Raji (cell line): ENCODE results near the gene RPL37.
A peak's percentile ranks its signal among the peaks of the same experiment; 100 is the strongest.

ENCODE experiments used
- POLR2A ChIP-seq: IDR thresholded peaks from 2 replicates; pipeline ENCODE4 v1.6.1; 2011; ENCODE audit warnings: low read depth, low read length, control low read depth; ENCODE audit not compliant: insufficient read depth

RPL37 gene

DNA sequence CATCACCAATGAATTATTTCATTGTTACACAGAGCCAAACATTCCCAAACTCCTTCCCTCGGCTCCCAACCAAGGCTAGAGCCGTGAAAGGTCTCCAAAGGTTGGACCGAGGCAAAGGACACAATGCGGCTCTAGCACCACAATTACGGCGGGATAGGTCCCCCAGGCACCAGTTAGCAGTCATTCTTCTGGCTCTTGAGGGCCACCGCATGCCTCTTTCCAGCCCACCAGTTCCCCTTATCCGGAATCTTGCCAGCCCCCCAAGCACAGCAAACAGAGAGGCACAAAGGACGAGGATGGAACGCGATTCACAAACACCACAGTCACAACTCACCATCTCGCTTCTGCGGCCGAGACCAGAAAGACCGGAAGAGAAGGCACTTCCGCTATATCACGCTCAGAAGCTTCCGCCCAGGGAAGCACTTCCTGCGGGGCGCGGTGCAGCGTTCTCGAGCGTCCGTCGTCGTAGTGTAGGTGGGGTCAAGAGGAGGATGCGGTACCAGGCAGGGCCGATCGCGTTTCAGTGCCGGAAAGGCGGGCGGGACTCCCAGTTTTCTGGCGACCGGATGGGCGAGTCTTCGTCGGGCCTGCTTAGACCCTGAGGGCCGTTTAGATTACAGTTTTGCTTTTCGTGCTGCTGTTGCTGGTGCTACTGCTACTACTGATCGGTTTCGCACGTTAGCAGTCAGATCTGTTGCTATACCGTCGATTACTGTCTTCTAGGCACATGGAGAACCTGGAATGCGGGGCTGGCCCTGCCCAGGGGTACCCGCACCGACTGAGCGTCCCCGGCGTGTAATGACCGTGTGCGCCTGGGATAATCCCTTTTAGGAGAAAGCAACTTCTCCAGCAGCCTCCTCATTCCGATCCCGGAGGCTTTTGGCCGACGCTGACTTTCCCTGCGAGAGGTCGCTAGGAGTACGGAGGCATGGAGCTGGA, at the start of gene RPL37:
TSS of gene RPL37 (minus strand) at position 374 of the 939 bp plus-strand sequence. CDS start at position 337, 37 bp downstream.
- TF ChIP-seq POLR2A: peak; percentile 99

DNA sequence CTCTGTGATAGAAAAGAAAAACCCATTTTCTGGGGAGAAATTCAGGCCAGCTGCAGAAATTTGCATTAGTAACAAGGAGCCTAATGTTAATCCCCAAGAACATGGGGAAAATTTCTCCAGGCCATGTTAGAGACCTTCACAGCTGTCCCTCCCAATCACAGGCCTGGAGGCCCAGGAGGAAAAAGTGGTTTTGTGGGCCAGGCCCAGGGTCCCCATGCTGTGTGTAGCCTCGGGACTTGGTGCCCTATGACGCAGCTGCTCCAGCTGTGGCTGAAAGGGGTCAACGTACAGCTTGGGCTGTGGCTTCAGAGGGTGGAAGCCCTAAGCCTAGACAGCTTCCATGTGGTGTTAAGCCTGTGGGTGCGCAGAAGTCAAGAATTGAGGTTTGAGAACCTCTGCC, 47.3 kb upstream of the RPL37 start:
- no peak for TF ChIP-seq POLR2A

DNA sequence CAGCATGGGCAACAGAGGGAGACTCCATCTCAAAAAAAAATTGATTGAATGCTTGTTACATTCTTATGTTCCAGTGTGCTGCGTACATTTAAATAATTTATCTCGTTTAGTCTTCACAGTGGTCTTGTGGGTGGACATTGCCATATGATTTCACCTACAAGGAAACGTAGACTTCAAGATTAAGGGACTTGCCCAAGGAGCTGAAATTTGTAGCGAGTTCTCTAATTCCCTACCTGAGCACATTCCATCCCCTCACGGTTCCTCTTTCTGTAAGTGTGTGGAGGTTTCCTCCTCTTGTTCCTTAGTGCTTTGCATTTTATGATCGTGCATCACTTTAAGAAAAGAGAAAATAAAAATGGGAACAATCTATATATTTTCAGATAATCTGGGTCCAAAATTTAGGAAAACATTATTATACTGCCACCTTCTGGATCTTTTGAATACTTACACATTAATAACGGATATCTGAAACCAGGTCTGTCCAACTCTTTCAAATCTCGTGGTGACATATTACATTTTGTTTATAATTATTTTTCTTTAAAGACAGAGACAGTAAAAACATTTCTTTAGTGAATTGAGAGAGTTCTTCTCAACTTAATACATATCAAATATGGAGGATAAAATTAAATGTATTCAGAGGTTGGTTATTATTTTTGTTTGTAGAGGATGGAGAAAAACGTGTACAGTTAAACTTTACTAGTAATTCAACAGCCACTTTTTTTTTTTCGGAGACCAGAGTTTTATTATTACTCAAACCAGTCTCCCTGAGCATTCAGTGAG, 44.3 kb upstream of the RPL37 start:
- TF ChIP-seq POLR2A: no peak

DNA sequence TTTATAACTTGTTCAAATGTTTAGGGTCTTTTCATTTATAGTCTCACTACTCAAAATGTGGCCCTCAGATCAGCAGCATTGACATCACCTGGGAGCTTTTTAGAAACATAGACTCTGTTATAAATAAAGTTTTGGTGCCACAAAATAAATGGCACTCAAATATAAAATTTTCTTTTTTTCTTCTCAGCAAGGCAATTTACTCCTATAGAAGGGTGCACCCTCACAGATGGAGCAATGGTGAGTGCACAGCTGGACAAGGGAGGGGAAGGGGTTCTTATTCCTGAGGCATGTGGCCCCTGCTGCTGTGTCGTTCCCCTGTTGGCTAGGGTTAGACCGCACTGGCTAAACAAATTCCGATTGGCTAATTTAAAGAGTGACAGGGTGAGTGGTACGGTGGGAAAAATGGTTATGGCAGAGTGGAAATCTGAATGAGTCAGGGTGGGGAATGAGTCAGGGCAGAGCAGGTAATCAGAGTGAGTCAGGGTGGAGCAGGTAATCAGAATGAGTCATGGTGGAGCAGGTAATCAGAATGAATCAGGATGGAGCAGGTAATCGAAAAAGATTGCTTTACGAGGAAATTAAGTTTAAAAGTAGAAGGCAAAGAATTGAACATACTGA, 42.5 kb upstream of the RPL37 start:
- TF ChIP-seq POLR2A: no peak

DNA sequence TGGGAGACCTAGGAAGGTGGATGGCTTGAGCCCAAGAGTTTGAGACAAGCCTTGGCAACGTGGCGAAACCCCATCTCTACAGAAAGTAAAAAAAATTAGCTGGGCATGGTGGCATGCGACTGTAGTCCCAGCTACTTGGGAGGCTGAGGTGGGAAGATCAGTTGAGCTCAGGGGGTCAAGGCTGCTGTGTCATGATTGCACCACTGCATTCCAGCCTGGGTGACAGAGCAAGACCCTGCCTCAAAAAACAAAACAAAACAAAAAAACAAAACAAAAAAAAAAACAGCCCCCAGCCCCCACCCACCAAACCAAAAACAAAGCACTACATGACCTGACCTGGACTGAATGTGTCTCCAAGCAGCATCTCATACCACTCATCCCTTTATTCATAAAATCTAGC, 40.9 kb upstream of the RPL37 start:
- no peak for TF ChIP-seq POLR2A

DNA sequence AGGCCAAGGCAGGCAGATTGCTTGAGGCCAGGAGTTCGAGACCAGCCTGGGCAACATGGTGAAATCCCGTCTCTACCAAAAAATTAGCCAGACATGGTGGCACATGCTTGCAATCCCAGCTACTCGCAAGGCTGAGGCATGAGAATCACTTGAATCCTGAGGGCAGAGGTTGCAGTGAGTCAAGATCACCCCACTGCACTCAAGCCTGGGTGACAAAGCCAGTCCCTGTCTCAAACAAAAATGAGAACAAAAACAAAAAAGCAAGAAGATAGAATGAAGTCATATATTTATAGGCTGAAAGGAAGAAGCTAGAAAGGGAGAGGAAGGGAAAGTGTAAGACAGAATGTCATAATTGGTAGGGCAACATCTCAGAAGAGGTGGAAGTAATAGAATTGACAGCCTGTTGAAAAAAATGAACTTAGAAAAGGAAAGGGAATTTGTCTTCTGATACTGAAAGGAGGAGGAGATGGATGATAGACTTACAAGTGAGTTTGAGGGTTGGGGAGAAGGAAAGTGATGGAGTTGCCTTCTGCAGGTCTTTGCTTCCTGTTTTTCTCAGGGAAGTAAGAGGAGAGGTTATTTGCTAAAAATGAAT, 38.4 kb upstream of the RPL37 start:
- TF ChIP-seq POLR2A: no peak

DNA sequence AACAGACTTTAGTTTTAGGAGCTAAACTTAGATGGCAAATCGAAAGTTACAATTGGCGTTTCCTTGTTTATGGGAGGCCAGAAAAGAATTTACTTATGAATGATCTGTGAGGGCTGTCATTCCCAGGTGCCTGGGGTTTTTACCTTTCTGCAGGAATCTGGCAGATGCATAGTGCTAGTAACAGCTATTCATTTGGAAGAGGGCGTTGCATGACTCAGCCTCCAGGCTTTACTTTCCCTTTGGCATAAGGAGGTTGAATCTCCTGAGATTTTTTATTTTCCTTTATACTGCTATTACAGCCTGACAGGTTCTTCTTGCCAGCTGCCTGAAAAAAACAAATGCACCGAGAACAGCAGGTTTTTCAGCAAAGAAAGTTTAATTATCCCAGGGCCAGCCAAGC, 36.2 kb upstream of the RPL37 start:
- no peak for TF ChIP-seq POLR2A

DNA sequence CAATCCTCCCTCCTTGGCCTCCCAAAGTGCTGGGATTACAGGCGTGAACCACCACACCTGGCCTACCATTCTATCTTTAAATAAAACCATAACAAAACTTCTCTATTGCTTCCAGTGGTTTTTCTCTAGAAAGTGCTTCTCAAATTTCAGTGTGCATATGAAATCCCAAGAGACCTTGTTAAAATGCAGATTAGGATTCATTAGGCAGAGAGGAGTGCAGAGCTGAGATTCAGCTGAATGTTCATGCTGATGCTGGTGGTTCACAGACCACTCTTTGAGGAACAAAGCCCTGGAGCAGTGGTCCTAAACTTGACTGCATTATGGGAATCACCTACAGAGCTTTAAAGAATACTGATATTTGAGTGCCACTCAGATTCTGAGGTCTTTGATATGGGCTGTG, 34.4 kb upstream of the RPL37 start:
- no peak for TF ChIP-seq POLR2A

DNA sequence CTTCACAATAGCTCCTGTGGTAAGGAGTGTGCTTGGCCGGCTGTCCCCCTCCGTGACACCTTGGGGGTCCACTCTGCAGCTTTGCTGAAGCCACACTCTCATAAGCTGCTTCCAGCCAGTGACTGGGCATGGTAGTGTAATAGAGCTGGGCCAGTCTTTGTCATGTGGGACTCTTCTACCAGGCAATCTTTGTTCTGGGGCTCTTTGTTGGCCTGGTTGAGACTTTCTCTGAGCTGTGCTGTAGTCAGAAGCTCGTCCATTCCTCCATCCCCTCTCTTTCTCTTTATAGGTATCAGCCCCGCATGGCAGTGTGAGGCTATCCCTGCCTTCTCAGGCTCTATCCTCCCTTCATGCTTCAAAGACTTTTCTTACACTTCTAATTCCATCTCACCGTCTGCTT, 31.8 kb upstream of the RPL37 start:
- TF ChIP-seq POLR2A: no peak

DNA sequence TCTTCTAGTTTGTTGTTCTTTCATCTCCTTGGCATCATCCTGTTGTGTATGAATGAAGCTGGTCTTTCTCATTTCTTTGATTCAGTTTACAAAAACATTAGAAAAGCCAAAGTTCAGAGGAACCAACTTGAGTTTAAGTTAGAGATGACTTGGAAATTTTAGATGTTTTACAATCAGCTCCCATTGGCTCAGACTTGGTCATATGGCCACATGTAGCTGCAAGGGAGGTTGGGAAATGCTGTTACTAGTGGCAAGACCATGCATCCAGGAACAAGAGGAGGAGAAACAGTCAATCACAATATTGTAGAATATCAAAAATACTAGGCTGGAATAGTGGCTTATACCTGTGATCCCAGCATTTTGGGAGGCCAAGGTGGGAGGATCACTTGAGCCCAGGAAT, 25.7 kb upstream of the RPL37 start:
- no peak for TF ChIP-seq POLR2A

DNA sequence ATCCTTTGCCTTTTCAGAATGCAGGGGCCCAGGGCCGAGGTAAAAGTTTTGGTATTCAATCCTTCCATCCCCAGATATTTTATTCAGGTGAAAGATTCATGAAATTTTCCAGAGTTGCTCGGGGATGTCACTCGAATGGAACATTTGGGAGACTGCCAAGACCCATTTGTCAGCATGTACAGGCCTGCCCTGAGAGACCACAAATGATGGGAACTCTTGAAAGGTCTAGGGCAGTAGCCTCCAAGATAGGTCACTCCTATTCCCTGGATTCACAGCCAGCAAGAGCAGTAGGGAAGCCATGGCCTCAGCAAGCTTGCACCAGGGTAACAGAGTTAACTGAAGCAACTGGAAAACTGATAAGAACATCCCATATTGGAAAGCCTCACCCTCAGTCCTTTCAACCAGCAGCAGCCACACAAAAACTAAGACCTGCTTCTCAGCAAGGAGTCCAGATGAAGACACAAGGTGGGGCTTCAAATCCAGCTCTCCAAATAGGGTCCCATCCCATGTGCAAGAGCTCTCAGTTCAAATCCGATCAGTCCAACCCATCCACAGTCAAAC, 18.7 kb upstream of the RPL37 start:
- no peak for TF ChIP-seq POLR2A

DNA sequence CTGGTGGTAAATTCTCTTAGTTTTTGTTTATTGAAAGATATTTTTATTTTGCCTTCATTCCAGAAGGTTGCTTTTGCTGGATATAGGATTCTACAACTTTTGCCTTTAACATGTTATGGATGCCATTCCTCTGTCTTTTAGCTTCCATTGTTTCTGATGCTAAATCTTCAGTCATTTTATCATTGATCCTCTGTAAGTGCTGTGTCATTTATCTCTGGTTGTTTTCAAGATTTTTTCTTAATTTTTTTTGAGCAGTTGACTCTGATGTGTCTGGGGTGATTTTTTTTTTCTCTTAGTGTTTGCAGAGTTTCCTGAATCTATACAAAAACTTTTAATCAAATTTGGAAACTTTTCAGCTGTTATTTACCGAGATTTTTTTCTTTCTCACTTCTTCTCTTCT, 12.5 kb upstream of the RPL37 start:
- no peak for TF ChIP-seq POLR2A

DNA sequence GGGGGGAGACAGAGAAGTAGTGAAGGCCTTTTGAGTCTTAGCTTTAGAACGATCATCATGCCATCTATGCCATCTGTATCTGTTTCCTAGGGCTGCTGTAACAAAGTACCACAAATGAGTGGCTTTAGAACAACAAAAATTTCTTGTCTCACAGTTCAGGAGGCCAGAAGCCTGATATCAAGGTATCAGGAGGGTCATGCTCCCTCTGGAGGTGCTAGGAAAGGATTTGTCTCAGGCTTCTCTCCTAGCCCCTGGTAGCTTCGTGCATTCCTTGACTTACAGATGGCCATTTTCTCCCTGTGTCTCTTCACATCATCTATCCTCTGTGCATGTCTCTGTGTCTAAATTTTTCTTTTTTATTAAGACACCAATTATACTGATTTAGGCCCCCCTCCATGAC, 11.3 kb upstream of the RPL37 start:
- no peak for TF ChIP-seq POLR2A

DNA sequence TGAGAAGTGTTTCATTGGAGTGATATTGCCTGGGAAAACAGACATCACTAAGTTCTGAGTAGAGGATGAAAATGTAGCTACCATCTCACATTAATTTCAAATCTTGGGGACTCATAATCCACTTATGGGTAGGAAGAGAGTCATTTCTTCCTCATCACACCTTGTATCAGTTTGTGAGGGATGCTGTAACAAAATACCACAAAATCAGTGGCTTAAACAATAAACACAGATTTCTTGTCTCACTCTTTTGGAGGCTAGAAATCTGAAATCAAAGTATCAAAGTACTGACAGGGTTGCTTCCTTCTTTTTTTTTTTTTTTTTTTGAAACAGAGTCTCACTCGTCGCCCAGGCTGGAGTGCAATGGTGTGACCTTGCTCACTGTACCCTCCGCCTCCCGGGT, 9.5 kb upstream of the RPL37 start:
- no peak for TF ChIP-seq POLR2A

DNA sequence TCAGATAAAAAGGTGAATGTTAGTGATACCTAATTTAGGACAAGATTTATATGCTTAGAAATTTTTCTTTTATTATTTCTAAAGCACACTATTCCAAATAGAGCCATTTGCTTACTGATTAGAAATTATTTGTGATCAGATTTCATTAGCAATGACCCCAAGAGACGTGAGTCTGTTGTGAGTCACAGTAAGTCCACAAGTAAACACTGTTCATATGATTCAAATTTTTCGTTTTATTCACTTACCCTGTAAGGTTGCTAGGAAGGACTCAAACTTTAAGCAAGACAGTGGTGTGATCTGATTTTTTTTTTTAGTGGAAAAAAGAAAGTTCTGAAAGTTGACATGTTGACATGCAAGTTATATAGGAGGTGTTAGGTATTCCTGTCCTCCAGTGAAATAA, 7.3 kb upstream of the RPL37 start:
- TF ChIP-seq POLR2A: no peak

DNA sequence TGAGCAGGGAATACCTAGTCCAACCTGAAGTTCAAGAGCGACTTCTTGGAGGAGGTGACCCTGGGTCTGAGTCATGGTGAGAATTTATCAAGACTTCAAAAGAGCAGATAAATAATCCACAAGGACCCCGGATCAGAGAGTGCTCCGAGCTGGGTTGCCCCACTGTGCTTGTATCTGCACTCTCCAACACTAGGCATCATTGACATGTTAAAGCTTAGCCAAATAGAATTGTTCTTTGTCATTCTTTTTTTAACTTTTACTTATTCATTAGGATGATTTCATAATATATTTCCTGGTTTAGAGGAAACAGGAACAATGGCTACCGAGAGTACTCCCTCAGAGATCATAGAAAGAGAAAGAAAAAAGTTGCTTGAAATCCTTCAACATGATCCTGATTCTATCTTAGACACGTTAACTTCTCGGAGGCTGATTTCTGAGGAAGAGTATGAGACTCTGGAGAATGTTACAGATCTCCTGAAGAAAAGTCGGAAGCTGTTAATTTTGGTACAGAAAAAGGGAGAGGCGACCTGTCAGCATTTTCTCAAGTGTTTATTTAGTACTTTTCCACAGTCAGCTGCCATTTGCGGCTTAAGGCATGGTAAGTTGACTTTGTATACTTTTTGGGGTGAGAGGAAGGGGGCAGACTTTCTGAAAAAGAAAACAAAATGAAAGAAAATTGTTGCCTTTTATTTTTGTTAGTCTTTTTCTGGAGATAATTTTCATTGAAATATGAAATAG, 6.2 kb upstream of the RPL37 start, which contains the start of gene CARD6:
TSS of gene CARD6 (plus strand) at position 300 of the 738 bp plus-strand sequence. CDS start at position 316, 16 bp downstream.
- TF ChIP-seq POLR2A: no peak
